ENCODE results near the gene REPS1.

- TF ChIP-seq CTCF (IDR thresholded peaks at IDR 0.05 in 4 of 5, conservative IDR thresholded peaks at IDR 0.05 in 1 of 5) (no peak), POLR2A (IDR thresholded peaks at IDR 0.05) (no peak)
Measured at GRCh38 chr6:139030228-139030963, 42.3 kb upstream of the REPS1 start.

All from gastrocnemius medialis (tissue), 4 donors.